Natural killer cell (primary cell): ENCODE data around the gene NFIA. TPM values are rescaled to one million over a fixed set of nuclear protein-coding genes. Genes with fewer than 3 reads are reported as not detected.

ENCODE experiments used
- ATAC-seq, 3 donors: fragments of 150-1000 bp in 2 of 3; fragments of 200-7000 bp in 1 of 3; cut with Tn5 transposase; 1 replicate in 1 of 3; 2 replicates in 2 of 3; pipeline ENCODE4 v1.10.0; 2021; ENCODE audit warnings: mild to moderate bottlenecking in 2 of 3, moderate library complexity in 2 of 3
- DNase-seq, 2 donors: peaks; one replicate each; pipeline versions ENCODE4 v3.0.0 to v3.0.0-alpha.2; 2013 to 2021; ENCODE audit warnings: mixed read lengths in 1 of 2
- H3K27ac ChIP-seq: one replicate; pipeline ENCODE4 v1.5.1; 2013; ENCODE audit warnings: mild to moderate bottlenecking, low read length
- H3K27me3 ChIP-seq: one replicate; pipeline ENCODE4 v1.6.1; 2013; ENCODE audit warnings: low read length; ENCODE audit not compliant: control insufficient read depth, insufficient read depth
- H3K36me3 ChIP-seq: one replicate; pipeline ENCODE4 v1.6.1; 2013; ENCODE audit warnings: low read length; ENCODE audit not compliant: control insufficient read depth, insufficient read depth
- H3K4me1 ChIP-seq: one replicate; pipeline ENCODE4 v1.6.1; 2013; ENCODE audit warnings: low read length; ENCODE audit not compliant: control insufficient read depth, insufficient read depth
- H3K4me3 ChIP-seq: one replicate; pipeline ENCODE4 v1.5.1; 2013; ENCODE audit warnings: low read length
- H3K9me3 ChIP-seq: one replicate; pipeline ENCODE4 v1.6.1; 2013; ENCODE audit warnings: low read length; ENCODE audit not compliant: control insufficient read depth, insufficient read depth
- H3K27ac Mint-ChIP-seq, 2 donors: one replicate each; pipeline ENCODE4 v1.8.0; 2022; ENCODE audit warnings: mild to moderate bottlenecking in 2 of 2, mixed read lengths in 2 of 2, moderate library complexity in 1 of 2
- H3K27me3 Mint-ChIP-seq, 2 donors: one replicate each; pipeline ENCODE4 v1.8.0; 2022; ENCODE audit warnings: low read depth in 2 of 2, mixed read lengths in 2 of 2
- H3K36me3 Mint-ChIP-seq: one replicate; pipeline ENCODE4 v1.8.0; 2022; ENCODE audit warnings: mixed read lengths
- H3K4me1 Mint-ChIP-seq, 2 donors: one replicate each; pipeline ENCODE4 v1.8.0; 2022; ENCODE audit warnings: mixed read lengths in 2 of 2
- H3K4me3 Mint-ChIP-seq: one replicate; pipeline ENCODE4 v1.8.0; 2022; ENCODE audit warnings: mild to moderate bottlenecking, moderate library complexity, mixed read lengths
- H3K9me3 Mint-ChIP-seq, 2 donors: one replicate each; pipeline ENCODE4 v1.8.0; 2022; ENCODE audit warnings: mixed read lengths in 2 of 2
- WGBS: methylation state at CpG from one replicate; pipeline ENCODE4 v1.1.7; 2013; ENCODE audit warnings: missing lambda C conversion rate; ENCODE audit not compliant: insufficient coverage; 5-methylcytosine and 5-hydroxymethylcytosine counted together
- intact Hi-C: fragments of 100-400 bp; cut with micrococcal nuclease; formaldehyde crosslinking; loops from one replicate; pipeline ENCODE4 v1.14.2; 2022
- total RNA-seq, 4 donors: library from RNA; stranded (reverse); fragments of 120-200 nt in 1 of 4; gene quantifications; one replicate each; pipeline versions ENCODE4 v1.2.3 to v1.2.4, GENCODE V29; 2013 to 2022
- TF ChIP-seq, protein P1 (sequence below): fragments of 200-600 bp; IDR thresholded peaks from one replicate; pipeline ENCODE4 v1.8.0; 2022; ENCODE audit warnings: antibody characterized with exemption

The NFIA gene
- total RNA-seq, 3 donors from 2014 or later (not counting 1 experiment from before 2014, with no cell fraction given), result 3.5 to 6.5 (median 3.6) TPM

DNA sequence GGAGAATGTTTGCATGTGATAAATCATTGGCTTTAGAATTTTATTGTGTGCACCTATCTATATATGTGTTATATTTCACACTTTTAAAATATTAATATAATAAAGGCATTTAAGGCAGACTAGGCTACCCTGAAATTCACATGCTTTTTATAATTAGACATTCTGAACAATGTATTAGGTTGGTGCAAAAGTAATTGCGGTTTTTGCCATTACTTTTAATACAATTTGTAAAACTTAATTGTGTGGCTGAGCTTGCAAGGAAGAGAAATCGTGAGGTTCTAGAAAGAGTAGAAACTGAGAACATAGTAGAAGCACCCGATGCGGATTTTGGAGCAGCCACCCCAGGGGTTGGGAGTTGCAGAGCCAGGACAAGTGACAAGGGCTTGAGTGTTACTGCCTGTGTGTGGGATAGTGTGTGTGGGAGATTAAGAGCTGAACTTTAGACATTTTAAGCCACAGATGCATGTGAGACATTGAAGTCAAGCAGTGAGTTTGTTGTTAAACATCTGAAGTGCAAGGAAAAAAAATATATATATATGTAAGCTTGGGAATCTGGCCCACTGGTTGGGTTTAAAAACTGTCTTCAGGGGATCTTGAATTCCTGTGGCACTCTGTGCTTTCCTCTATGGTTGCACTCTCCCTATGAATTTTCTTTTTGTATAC lies 398.0 kb downstream of the NFIA start:
- no peak overlapping the region for H3K27ac Mint-ChIP-seq
- no peak overlapping the region for H3K4me3 ChIP-seq
- H3K27me3 ChIP-seq, result no peaks in the 10 kb centered on the region
- intact Hi-C loops, result no loop called here
- H3K9me3 ChIP-seq, result no peaks in the 10 kb centered on the region
- DNase-seq (no peak), ATAC-seq (no peak)
- H3K36me3 ChIP-seq, result no peaks in the 10 kb centered on the region
- H3K27ac ChIP-seq, result no peak overlapping the region
- no peaks in the 10 kb centered on the region for H3K9me3 Mint-ChIP-seq
- H3K4me1 Mint-ChIP-seq, result no peaks in the 10 kb centered on the region
- 87% methylated on average over 4 of the region's 4 CpGs for WGBS
- peaks cover 12 to 27% of the 10 kb centered on the region in 2 donors for H3K27me3 Mint-ChIP-seq
- TF ChIP-seq, protein P1, sequence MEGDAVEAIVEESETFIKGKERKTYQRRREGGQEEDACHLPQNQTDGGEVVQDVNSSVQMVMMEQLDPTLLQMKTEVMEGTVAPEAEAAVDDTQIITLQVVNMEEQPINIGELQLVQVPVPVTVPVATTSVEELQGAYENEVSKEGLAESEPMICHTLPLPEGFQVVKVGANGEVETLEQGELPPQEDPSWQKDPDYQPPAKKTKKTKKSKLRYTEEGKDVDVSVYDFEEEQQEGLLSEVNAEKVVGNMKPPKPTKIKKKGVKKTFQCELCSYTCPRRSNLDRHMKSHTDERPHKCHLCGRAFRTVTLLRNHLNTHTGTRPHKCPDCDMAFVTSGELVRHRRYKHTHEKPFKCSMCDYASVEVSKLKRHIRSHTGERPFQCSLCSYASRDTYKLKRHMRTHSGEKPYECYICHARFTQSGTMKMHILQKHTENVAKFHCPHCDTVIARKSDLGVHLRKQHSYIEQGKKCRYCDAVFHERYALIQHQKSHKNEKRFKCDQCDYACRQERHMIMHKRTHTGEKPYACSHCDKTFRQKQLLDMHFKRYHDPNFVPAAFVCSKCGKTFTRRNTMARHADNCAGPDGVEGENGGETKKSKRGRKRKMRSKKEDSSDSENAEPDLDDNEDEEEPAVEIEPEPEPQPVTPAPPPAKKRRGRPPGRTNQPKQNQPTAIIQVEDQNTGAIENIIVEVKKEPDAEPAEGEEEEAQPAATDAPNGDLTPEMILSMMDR, result no peak
- no peak overlapping the region for H3K4me3 Mint-ChIP-seq
- no peaks in the 10 kb centered on the region for H3K4me1 ChIP-seq
- H3K36me3 Mint-ChIP-seq, result no peaks in the 10 kb centered on the region

DNA sequence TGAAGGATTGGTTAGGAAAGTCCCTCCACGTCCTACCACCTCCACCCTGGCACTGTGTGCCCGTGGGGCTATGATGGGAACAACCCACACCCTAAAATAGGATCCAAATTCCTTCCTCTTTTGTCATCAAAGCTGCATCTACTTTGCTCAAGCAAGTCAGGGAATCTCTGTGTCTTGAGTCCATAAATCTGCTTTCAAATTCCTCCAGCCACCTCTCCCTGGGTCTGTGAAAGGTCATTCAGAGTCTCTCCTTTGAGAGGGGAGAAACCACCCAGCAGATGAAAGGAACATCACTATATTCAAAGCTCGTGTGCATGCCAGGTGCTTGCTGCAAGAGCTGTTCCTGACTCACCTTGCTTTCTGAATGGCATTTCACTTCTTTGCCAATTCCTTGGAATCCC lies 399.0 kb downstream of the NFIA start:
- Mint-ChIP-seq H3K27ac (no peak overlapping the region), H3K4me3 (no peak overlapping the region), H3K36me3 (no peaks in the 10 kb centered on the region), H3K4me1 (no peaks in the 10 kb centered on the region), H3K27me3 (peaks cover 8 to 24% of the 10 kb centered on the region in 2 donors), H3K9me3 (no peaks in the 10 kb centered on the region)
- 45% methylated on average over 2 of the region's 3 CpGs for WGBS
- Histone ChIP-seq H3K27me3 (no peaks in the 10 kb centered on the region), H3K9me3 (no peaks in the 10 kb centered on the region), H3K4me1 (no peaks in the 10 kb centered on the region), H3K36me3 (no peaks in the 10 kb centered on the region), H3K4me3 (no peak overlapping the region), H3K27ac (no peak overlapping the region)
- ATAC-seq, result no peak
- TF ChIP-seq, protein P1, result no peak
- no peak for DNase-seq
- intact Hi-C loops, result no loop called here

DNA sequence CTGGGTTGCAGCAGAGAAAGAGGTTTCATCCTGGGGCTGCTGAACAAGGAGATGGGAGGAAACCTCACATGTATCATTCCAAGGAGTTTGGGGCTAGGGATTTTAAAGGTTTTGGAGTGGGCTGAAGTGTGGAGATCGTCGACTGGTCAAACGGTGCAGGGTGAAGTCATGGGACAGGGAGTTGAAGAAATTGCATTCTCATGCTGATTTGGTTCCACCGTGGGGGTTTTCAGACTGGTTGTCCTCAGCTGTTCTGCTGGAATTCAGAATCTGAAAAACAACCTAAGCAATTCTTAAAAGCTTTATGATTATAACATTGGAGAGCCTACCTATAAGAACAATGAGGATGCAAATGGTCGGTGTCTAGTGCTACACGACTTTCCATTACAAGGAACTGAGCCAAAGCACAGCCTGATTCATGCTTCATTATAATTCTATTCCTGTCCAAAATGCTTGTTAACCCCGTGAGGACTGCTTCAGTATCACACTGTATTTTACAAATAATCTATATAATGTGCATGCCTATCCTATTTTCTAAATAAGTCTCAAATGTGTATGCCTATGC lies 399.9 kb downstream of the NFIA start:
- Histone ChIP-seq H3K27me3 (no peaks in the 10 kb centered on the region), H3K9me3 (no peaks in the 10 kb centered on the region), H3K4me1 (no peaks in the 10 kb centered on the region), H3K36me3 (no peaks in the 10 kb centered on the region), H3K27ac (no peak overlapping the region), H3K4me3 (no peak overlapping the region)
- no peak for DNase-seq
- 77% methylated on average over 6 of the region's 7 CpGs for WGBS
- Mint-ChIP-seq H3K4me1 (no peaks in the 10 kb centered on the region), H3K4me3 (no peak overlapping the region), H3K27me3 (peaks cover 8 to 24% of the 10 kb centered on the region in 2 donors), H3K36me3 (no peaks in the 10 kb centered on the region), H3K27ac (no peak overlapping the region), H3K9me3 (no peaks in the 10 kb centered on the region)
- intact Hi-C loops, result no loop called here
- no peak for ATAC-seq
- TF ChIP-seq, protein P1, result no peak
